RWPE1 (cell line): ENCODE measurements around the gene PCDHGB5.

Source experiments
- CTCF ChIA-PET: fragments of 350-600 bp; sonication (Branson Sonifier 250); formaldehyde crosslinking; extraction: SDS; loops from one replicate; lab custom pipeline; 2021; lab: Yijun Ruan, JAX
- POLR2A ChIA-PET: fragments of 400-600 bp; formaldehyde crosslinking; extraction: SDS; loops from one replicate; lab custom pipeline; 2020; ENCODE audit warnings: antibody characterized with exemption; ENCODE audit not compliant: low non-redundant PET; lab: Yijun Ruan, JAX
- DNase-seq: peaks from one replicate; pipeline ENCODE4 v3.0.0; 2012; ENCODE audit warnings: low spot score
- H3K27ac ChIP-seq: fragments of 450-650 bp; 2 replicates; pipeline ENCODE4 v1.5.1; 2017
- TF ChIP-seq, protein P1 (sequence below): fragments of 450-650 bp; conservative IDR thresholded peaks from 2 replicates; pipeline ENCODE4 v1.5.1; 2017; ENCODE audit warnings: low read depth, mild to moderate bottlenecking

PCDHGB5 gene

DNA sequence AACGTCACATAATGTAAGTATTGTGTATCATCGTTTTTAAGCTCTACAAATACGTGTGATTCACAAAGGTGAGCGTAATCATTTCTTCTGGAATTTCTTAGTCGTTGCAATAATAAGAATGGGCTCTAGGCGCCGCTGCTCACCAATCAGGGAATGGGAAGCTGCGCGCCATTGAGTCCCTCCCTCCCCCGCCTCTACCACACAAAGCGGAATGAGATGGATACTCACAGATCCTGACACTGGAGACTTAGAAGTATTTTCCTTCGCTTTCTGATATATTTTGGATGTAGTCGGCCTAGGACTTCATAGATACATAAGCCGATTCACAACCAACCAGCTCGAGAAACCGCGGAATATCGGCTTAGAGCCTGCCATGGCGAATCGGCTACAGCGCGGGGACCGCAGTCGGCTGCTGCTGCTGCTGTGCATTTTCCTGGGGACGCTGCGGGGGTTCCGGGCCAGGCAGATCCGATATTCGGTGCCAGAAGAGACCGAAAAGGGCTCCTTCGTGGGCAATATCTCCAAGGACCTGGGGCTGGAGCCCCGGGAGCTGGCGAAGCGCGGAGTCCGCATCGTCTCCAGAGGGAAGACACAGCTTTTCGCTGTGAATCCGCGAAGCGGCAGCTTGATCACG is 23.2 kb downstream of the PCDHGB5 start, which contains the start of gene PCDHGA11:
TSS of gene PCDHGA11 (plus strand) at position 197 of the 634 bp plus-strand sequence. CDS start at position 374, 177 bp downstream.
- ChIA-PET CTCF (interaction anchor here (0.7 to 0.9 kb wide), 3 partner anchors 12 to 164 kb away, joined by 3 to 4 read pairs (median 4); no protein-coding TSS in a partner anchor), POLR2A (no interaction called here)
- H3K27ac ChIP-seq, result no peak within 1 kb of the TSS
- no peak for DNase-seq
- TF ChIP-seq, protein P1, sequence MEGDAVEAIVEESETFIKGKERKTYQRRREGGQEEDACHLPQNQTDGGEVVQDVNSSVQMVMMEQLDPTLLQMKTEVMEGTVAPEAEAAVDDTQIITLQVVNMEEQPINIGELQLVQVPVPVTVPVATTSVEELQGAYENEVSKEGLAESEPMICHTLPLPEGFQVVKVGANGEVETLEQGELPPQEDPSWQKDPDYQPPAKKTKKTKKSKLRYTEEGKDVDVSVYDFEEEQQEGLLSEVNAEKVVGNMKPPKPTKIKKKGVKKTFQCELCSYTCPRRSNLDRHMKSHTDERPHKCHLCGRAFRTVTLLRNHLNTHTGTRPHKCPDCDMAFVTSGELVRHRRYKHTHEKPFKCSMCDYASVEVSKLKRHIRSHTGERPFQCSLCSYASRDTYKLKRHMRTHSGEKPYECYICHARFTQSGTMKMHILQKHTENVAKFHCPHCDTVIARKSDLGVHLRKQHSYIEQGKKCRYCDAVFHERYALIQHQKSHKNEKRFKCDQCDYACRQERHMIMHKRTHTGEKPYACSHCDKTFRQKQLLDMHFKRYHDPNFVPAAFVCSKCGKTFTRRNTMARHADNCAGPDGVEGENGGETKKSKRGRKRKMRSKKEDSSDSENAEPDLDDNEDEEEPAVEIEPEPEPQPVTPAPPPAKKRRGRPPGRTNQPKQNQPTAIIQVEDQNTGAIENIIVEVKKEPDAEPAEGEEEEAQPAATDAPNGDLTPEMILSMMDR, result no peak

DNA sequence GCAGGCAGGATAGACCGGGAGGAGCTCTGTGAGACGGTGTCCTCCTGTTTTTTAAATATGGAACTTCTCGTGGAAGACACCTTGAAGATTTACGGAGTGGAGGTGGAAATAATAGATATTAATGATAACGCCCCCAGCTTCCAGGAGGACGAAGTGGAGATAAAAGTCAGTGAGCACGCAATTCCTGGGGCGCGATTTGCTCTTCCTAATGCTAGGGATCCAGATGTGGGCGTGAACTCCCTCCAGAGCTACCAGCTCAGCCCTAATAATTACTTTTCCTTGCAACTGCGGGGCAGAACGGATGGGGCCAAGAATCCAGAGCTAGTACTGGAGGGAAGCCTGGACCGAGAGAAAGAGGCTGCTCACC is 23.7 kb downstream of the PCDHGB5 start:
- CTCF ChIA-PET, result interaction anchor here (0.6 to 0.7 kb wide), 2 partner anchors 11 to 159 kb away, joined by 3 read pairs; no protein-coding TSS in a partner anchor
- POLR2A ChIA-PET, result no interaction called here
- no peak overlapping the region for H3K27ac ChIP-seq
- TF ChIP-seq, protein P1, result no peak
- DNase-seq, result no peak

DNA sequence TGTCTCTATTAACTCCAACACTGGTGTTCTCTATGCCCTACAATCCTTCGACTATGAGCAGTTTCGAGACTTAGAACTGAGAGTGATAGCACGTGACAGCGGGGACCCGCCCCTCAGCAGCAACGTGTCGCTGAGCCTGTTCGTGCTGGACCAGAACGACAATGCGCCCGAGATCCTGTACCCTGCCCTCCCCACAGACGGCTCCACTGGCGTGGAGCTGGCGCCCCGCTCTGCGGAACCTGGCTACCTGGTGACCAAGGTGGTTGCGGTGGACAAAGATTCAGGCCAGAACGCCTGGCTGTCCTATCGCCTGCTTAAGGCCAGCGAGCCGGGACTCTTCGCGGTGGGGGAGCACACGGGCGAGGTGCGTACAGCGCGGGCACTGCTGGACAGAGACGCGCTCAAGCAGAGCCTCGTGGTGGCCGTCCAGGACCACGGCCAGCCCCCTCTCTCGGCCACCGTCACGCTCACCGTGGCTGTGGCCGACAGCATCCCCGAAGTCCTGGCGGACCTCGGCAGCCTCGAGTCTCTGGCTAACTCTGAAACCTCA is 25.1 kb downstream of the PCDHGB5 start:
- no peak for DNase-seq
- H3K27ac ChIP-seq, result no peak overlapping the region
- ChIA-PET CTCF (interaction anchor here (0.6 kb wide), 1 partner anchor 90 kb away, joined by 3 read pairs; no protein-coding TSS in a partner anchor), POLR2A (no interaction called here)
- TF ChIP-seq, protein P1, result no peak

DNA sequence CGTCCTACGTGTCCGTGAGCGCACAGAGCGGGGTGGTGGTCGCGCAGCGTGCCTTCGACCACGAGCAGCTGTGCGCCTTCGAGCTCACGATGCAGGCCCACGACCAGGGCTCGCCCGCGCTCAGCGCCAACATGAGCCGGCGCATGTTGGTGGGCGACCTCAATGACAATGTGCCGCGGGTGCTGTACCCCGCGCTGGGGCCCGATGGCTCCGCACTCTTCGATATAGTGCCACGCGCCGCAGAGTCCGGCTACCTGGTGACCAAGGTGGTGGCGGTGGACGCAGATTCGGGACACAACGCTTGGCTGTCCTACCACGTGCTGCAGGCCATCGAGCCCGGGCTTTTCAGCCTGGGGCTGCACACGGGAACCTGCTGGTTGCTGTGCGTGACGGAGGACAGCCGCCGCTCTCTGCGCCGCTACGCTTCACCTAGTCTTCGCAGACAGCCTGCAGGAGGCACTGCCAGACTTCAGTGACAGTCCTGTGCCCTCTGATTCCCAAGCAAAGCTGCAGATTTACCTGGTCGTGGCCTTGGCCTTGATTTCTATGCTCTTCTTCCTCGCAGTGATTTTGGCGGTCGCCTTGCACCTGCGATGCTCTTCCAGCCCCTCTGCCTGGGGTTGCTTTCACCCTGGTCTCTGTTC is 30.2 kb downstream of the PCDHGB5 start:
- TF ChIP-seq, protein P1, result no peak
- ChIA-PET POLR2A (no interaction called here), CTCF (interaction anchor here (0.5 to 0.8 kb wide), 3 partner anchors 10 to 80 kb away, joined by 3 to 5 read pairs (median 4); partner anchors contain the start of gene PCDHGB7)
- H3K27ac ChIP-seq, result no peak overlapping the region
- no peak for DNase-seq

DNA sequence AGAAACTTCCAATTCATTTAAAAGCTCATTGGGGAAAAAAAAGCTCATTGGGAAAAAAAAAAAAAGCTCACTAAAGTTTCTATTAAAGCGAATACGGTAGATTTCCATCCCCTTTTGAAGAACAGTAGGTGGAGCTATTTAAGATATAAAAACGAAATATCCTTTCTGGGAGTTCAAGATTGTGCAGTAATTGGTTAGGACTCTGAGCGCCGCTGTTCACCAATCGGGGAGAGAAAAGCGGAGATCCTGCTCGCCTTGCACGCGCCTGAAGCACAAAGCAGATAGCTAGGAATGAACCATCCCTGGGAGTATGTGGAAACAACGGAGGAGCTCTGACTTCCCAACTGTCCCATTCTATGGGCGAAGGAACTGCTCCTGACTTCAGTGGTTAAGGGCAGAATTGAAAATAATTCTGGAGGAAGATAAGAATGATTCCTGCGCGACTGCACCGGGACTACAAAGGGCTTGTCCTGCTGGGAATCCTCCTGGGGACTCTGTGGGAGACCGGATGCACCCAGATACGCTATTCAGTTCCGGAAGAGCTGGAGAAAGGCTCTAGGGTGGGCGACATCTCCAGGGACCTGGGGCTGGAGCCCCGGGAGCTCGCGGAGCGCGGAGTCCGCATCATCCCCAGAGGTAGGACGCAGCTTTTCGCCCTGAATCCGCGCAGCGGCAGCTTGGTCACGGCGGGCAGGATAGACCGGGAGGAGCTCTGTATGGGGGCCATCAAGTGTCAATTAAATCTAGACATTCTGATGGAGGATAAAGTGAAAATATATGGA is 32.8 kb downstream of the PCDHGB5 start, which contains the start of gene PCDHGA12:
TSS of gene PCDHGA12 (plus strand) at position 176 of the 782 bp plus-strand sequence. CDS start at position 429, 253 bp downstream.
- CTCF ChIA-PET, result interaction anchor here (0.6 to 1.5 kb wide), 9 partner anchors 90 to 337 kb away, joined by 3 to 8 read pairs (median 4); partner anchors contain the start of gene PCDHB11
- DNase-seq, result peak; percentile 60
- TF ChIP-seq, protein P1, result no peak
- POLR2A ChIA-PET, result no interaction called here
- no peak within 1 kb of the TSS for H3K27ac ChIP-seq
